DND-41 (cell line): ENCODE results near the gene RNF41.

Experiments
- CTCF ChIP-seq: IDR thresholded peaks from 2 replicates; pipeline ENCODE4 v1.5.1; 2012; ENCODE audit warnings: borderline replicate concordance, low read length, moderate library complexity, mild to moderate bottlenecking; ENCODE audit not compliant: poor library complexity, severe bottlenecking; ENCODE audit errors: extremely low read depth
- EZH2 ChIP-seq: IDR thresholded peaks from 3 replicates; pipeline ENCODE4 v1.6.1; 2012; ENCODE audit warnings: borderline replicate concordance, low read depth, mild to moderate bottlenecking, moderate library complexity, low read length, inconsistent platforms; ENCODE audit not compliant: severe bottlenecking

GRCh38 chr12:56189918-56190694, 31.6 kb downstream of the RNF41 start:
- TF ChIP-seq CTCF (no peak), EZH2 (no peak)
